ENCODE results near the gene ACY1.

- TF ChIP-seq POLR2A (IDR thresholded peaks at IDR 0.05) (no peak), EP300 (IDR thresholded peaks at IDR 0.05) (no peak), POLR2AphosphoS5 (IDR thresholded peaks at IDR 0.05) (no peak)
Observed at GRCh38 chr3:51966486-51966885, 16.8 kb upstream of the ACY1 start.

Measured in suprapubic skin (tissue), 4 donors.